IMR-90 (cell line): ENCODE data around the gene JSRP1. TPM values are rescaled to one million over a fixed set of nuclear protein-coding genes. Genes with fewer than 3 reads are reported as not detected.
A peak's percentile ranks its signal among the peaks of the same experiment; 100 is the strongest.

Experiments
- ATAC-seq: fragments of 200-7000 bp; cut with Tn5 transposase; 2 replicates; pipeline ENCODE4 v1.9.1; 2020; ENCODE audit warnings: low read depth, mild to moderate bottlenecking, moderate library complexity
- BruUV-seq: library from RNA; stranded (reverse); fragments of 400-500 nt; replicated peaks from 2 replicates; lab custom pipeline; 2021; lab: Mats Ljungman, UMichigan
- CTCF ChIA-PET: fragments of 300-600 bp; formaldehyde crosslinking; extraction: SDS; loops from one replicate; lab custom pipeline; 2021; ENCODE audit warnings: antibody characterized with exemption; lab: Yijun Ruan, JAX
- POLR2A ChIA-PET: fragments of 300-600 bp; sonication (Branson Sonifier 250); formaldehyde crosslinking; loops from one replicate; lab custom pipeline; 2022; ENCODE audit warnings: antibody characterized with exemption; ENCODE audit not compliant: unreplicated experiment; lab: Charles Lee
- DNase-seq: peaks from one replicate; pipeline ENCODE4 v3.0.0; 2013
- H2AFZ ChIP-seq: replicated peaks from 2 replicates; pipeline ENCODE3; 2013; ENCODE audit warnings: low read length, mild to moderate bottlenecking; ENCODE audit not compliant: poor library complexity
- H2AK5ac ChIP-seq: 2 replicates; pipeline ENCODE4 v1.6.1; 2013; ENCODE audit warnings: low read depth, low read length, inconsistent platforms
- H2AK9ac ChIP-seq: replicated peaks from 2 replicates; pipeline ENCODE3; 2013; ENCODE audit warnings: mild to moderate bottlenecking, low read depth, low read length, moderate library complexity; ENCODE audit not compliant: poor library complexity
- H2BK120ac ChIP-seq: 2 replicates; pipeline ENCODE4 v1.6.1; 2013; ENCODE audit warnings: low read depth, low read length, inconsistent platforms
- H2BK15ac ChIP-seq: 3 replicates; pipeline ENCODE4 v1.6.1; 2013; ENCODE audit warnings: low read depth, low read length, inconsistent platforms
- H2BK20ac ChIP-seq: 2 replicates; pipeline ENCODE4 v1.6.1; 2013; ENCODE audit warnings: low read depth, mild to moderate bottlenecking, inconsistent platforms, low read length, moderate library complexity
- H2BK5ac ChIP-seq: 2 replicates; pipeline ENCODE4 v1.6.1; 2013; ENCODE audit warnings: mild to moderate bottlenecking, low read depth, low read length, inconsistent platforms; ENCODE audit not compliant: poor library complexity, severe bottlenecking
- H3K14ac ChIP-seq: replicated peaks from 2 replicates; pipeline ENCODE4 v1.6.1; 2013; ENCODE audit warnings: low read depth, low read length, inconsistent platforms
- H3K18ac ChIP-seq: 2 replicates; pipeline ENCODE4 v1.6.1; 2013; ENCODE audit warnings: low read depth, low read length, control low read depth
- H3K23ac ChIP-seq: 2 replicates; pipeline ENCODE4 v1.6.1; 2013; ENCODE audit warnings: low read depth, low read length, inconsistent platforms
- H3K27ac ChIP-seq: 2 replicates; pipeline ENCODE4 v1.5.1; 2013; ENCODE audit warnings: mild to moderate bottlenecking, control low read depth, low read length; ENCODE audit not compliant: insufficient read depth
- H3K27me3 ChIP-seq: 2 replicates; pipeline ENCODE4 v1.6.1; 2013; ENCODE audit warnings: low read length; ENCODE audit not compliant: control insufficient read depth, insufficient read depth
- H3K36me3 ChIP-seq: 2 replicates; pipeline ENCODE4 v1.6.1; 2013; ENCODE audit warnings: low read length, mixed read lengths; ENCODE audit not compliant: control insufficient read depth, insufficient read depth
- H3K4ac ChIP-seq: 2 replicates; pipeline ENCODE4 v1.6.1; 2013; ENCODE audit warnings: low read depth, low read length, inconsistent platforms
- H3K4me1 ChIP-seq: 2 replicates; pipeline ENCODE4 v1.6.1; 2013; ENCODE audit warnings: low read length, mixed read lengths; ENCODE audit not compliant: control insufficient read depth, insufficient read depth
- H3K4me2 ChIP-seq: 2 replicates; pipeline ENCODE4 v1.6.1; 2013; ENCODE audit warnings: low read depth, mild to moderate bottlenecking, control low read depth, low read length, moderate library complexity
- H3K4me3 ChIP-seq: 2 replicates; pipeline ENCODE4 v1.5.1; 2013; ENCODE audit warnings: low read depth, mild to moderate bottlenecking, control low read depth, low read length, moderate library complexity; ENCODE audit not compliant: insufficient read depth
- H3K56ac ChIP-seq: 2 replicates; pipeline ENCODE4 v1.6.1; 2013; ENCODE audit warnings: low read length, inconsistent platforms; ENCODE audit not compliant: insufficient read depth; ENCODE audit errors: extremely low read depth
- H3K79me1 ChIP-seq, 2 experiments: 2 replicates each; pipeline ENCODE4 v1.6.1; 2013; ENCODE audit warnings: low read length in 2 of 2, inconsistent platforms in 1 of 2, low read depth in 1 of 2
- H3K9ac ChIP-seq: 2 replicates; pipeline ENCODE4 v1.6.1; 2013; ENCODE audit warnings: low read depth, low read length, control low read depth
- H3K9me1 ChIP-seq: 2 replicates; pipeline ENCODE4 v1.6.1; 2013; ENCODE audit warnings: low read length, inconsistent platforms; ENCODE audit not compliant: insufficient read depth
- H3K9me3 ChIP-seq: 2 replicates; pipeline ENCODE4 v1.6.1; 2013; ENCODE audit warnings: low read length; ENCODE audit not compliant: control insufficient read depth, insufficient read depth
- H4K20me1 ChIP-seq: 2 replicates; pipeline ENCODE4 v1.6.1; 2013; ENCODE audit warnings: low read length, inconsistent platforms; ENCODE audit not compliant: insufficient read depth
- H4K5ac ChIP-seq: 2 replicates; pipeline ENCODE4 v1.6.1; 2013; ENCODE audit warnings: mild to moderate bottlenecking, low read depth, low read length, control low read depth
- H4K8ac ChIP-seq, 2 experiments: 2 replicates each; pipeline ENCODE4 v1.6.1; 2013; ENCODE audit warnings: low read depth in 2 of 2, low read length in 2 of 2, control low read depth in 1 of 2, inconsistent platforms in 1 of 2
- H4K91ac ChIP-seq: 2 replicates; pipeline ENCODE4 v1.6.1; 2013; ENCODE audit warnings: low read depth, low read length, inconsistent platforms; ENCODE audit not compliant: insufficient read depth
- BHLHE40 ChIP-seq: fragments of 150-350 bp; IDR thresholded peaks from 2 replicates; pipeline ENCODE4 v1.6.1; 2016; ENCODE audit warnings: mild to moderate bottlenecking, low read depth, low read length
- CEBPB ChIP-seq: IDR thresholded peaks from 2 replicates; pipeline ENCODE4 v1.6.1; 2012; ENCODE audit warnings: low read depth, low read length, improper control_type of control experiment
- MAZ ChIP-seq: IDR thresholded peaks from 2 replicates; pipeline ENCODE4 v1.6.1; 2012; ENCODE audit warnings: low read depth, mild to moderate bottlenecking, low read length, improper control_type of control experiment, moderate library complexity, borderline replicate concordance
- MXI1 ChIP-seq: IDR thresholded peaks from 2 replicates; pipeline ENCODE4 v1.6.1; 2012; ENCODE audit warnings: low read depth, mild to moderate bottlenecking, low read length, moderate library complexity, borderline replicate concordance
- NFE2L2 ChIP-seq: fragments of 150-350 bp; IDR thresholded peaks from 2 replicates; pipeline ENCODE4 v1.6.1; 2016; ENCODE audit warnings: low read depth, mild to moderate bottlenecking, low read length
- RAD21 ChIP-seq: IDR thresholded peaks from 2 replicates; pipeline ENCODE4 v1.6.1; 2012; ENCODE audit warnings: low read length, improper control_type of control experiment
- RFX5 ChIP-seq: IDR thresholded peaks from 2 replicates; pipeline ENCODE4 v1.8.0; 2012; ENCODE audit warnings: low read depth, mild to moderate bottlenecking, low read length, moderate library complexity
- SMC3 ChIP-seq: fragments of 150-350 bp; IDR thresholded peaks from 2 replicates; pipeline ENCODE4 v1.6.1; 2016; ENCODE audit warnings: low read depth, mild to moderate bottlenecking, antibody characterized with exemption, low read length, moderate library complexity
- USF2 ChIP-seq: fragments of 150-350 bp; IDR thresholded peaks from 2 replicates; pipeline ENCODE4 v1.6.1; 2017; ENCODE audit warnings: mild to moderate bottlenecking, antibody characterized with exemption, low read length, low read depth
- WGBS, 2 experiments: methylation state at CpG; one replicate each; pipeline versions ENCODE4 v1.1.5 to v1.1.7; 2013; ENCODE audit warnings: missing lambda C conversion rate in 2 of 2; ENCODE audit not compliant: insufficient read length in 1 of 2; ENCODE audit errors: extremely low coverage in 2 of 2; 5-methylcytosine and 5-hydroxymethylcytosine counted together
- dilution Hi-C: fragments of 300-500 bp; cut with HindIII; formaldehyde crosslinking; loops from one replicate; pipeline ENCODE4 v1.14.3; 2018; ENCODE audit warnings: low sequenced_read_pairs; ENCODE audit not compliant: unreplicated experiment
- in situ Hi-C: fragments of 300-500 bp; cut with MboI; formaldehyde crosslinking; loops from 3 replicates; pipeline ENCODE4 v1.14.3; 2019; ENCODE audit warnings: low sequenced_read_pairs, inconsistent platforms, mixed read lengths
- intact Hi-C: fragments of 100-400 bp; cut with micrococcal nuclease; formaldehyde crosslinking; loops from 2 replicates; pipeline ENCODE4 v1.10.0; 2022
- polyA plus RNA-seq, 3 experiments: library from polyadenylated mRNA; depleted of rRNA; stranded (reverse); fragments of >200 nt; gene quantifications; 2 replicates each; pipeline ENCODE4 v1.2.3, GENCODE V29; 2012; ENCODE audit warnings: low replicate concordance in 1 of 3
- total RNA-seq: library from RNA; depleted of rRNA; stranded (reverse); fragments of >200 nt; gene quantifications from 2 replicates; pipeline ENCODE4 v1.2.3, GENCODE V29; 2012

JSRP1 gene
- total and polyA plus RNA-seq, 2 of the 4 experiments (the other 2 are of a cell fraction): not detected

- H3K36me3 ChIP-seq: peaks cover 34% of the 10 kb centered on the region
- no peaks in the 10 kb centered on the region; the same call in 1 of the 2 replicates for H3K9me1 ChIP-seq
- WGBS, 2 experiments: 32% methylated on average over 29 of the region's 43 CpGs; no CpG with 5 or more reads in 1 of the 2 experiments
- in situ Hi-C loops (loop anchor here (10.0 kb wide), 1 partner anchor 343 kb away; no protein-coding TSS in a partner anchor), dilution Hi-C loops (no loop called here), intact Hi-C loops (loop anchor here (5.0 kb wide), 1 partner anchor 114 kb away; no protein-coding TSS in a partner anchor)
- H3K56ac ChIP-seq: peak overlapping the region; percentile 38; the same call in 1 of the 2 replicates
- H4K91ac ChIP-seq: no peak overlapping the region
- peak; percentile 75 for DNase-seq
- no peak overlapping the region; the same call in 1 of the 2 replicates for H3K18ac ChIP-seq
- no peaks in the 10 kb centered on the region for H3K27me3 ChIP-seq
- peak overlapping the region; percentile 86 for H2AK5ac ChIP-seq
- peak overlapping the region; percentile 56 for H3K4me2 ChIP-seq
- peak overlapping the region; percentile 66 for H3K4ac ChIP-seq
- no TSS peak for BruUV-seq
- no peak overlapping the region for H4K8ac ChIP-seq
- ATAC-seq: 0 out of 2 replicates have a peak, but pooled peaks have one; percentile 3
- peak overlapping the region; percentile 18; the same call in 1 of the 2 replicates for H3K23ac ChIP-seq
- H4K20me1 ChIP-seq: peaks cover 70% of the 10 kb centered on the region
- no peak overlapping the region for H2BK120ac ChIP-seq
- peak overlapping the region; percentile 66 for H2BK5ac ChIP-seq
- H3K79me1 ChIP-seq: peaks cover 7 to 50% of the 10 kb centered on the region in 2 experiments
- H2AFZ ChIP-seq: no peak overlapping the region
- CTCF ChIA-PET: interaction anchor here (1.0 kb wide), 1 partner anchor 116 kb away, joined by 4 read pairs; no protein-coding TSS in a partner anchor
- H2BK20ac ChIP-seq: no peak overlapping the region
- H3K9ac ChIP-seq: peak overlapping the region; percentile 97
- peak overlapping the region; percentile 88 for H3K27ac ChIP-seq
- H3K4me3 ChIP-seq: peak overlapping the region; percentile 71
- H3K9me3 ChIP-seq: no peaks in the 10 kb centered on the region
- TF ChIP-seq BHLHE40 (no peak), CEBPB (no peak), SMC3 (no peak), NFE2L2 (no peak), RFX5 (no peak), USF2 (no peak), MXI1 (no peak), MAZ (no peak), RAD21 (no peak)
- no peak overlapping the region for H2BK15ac ChIP-seq
- H4K5ac ChIP-seq: no peak overlapping the region
- POLR2A ChIA-PET: interaction anchor here (0.5 to 0.6 kb wide), 3 partner anchors 11 to 33 kb away, joined by 3 to 8 read pairs (median 3); no protein-coding TSS in a partner anchor
- peaks cover 16% of the 10 kb centered on the region for H3K4me1 ChIP-seq
- peak overlapping the region; percentile 89 for H2AK9ac ChIP-seq
- H3K14ac ChIP-seq: 0 out of 2 replicates have a peak overlapping the region, but pooled peaks have one; percentile 19
Measured at GRCh38 chr19:2271234-2272103, 15.3 kb upstream of the JSRP1 start.
